C4-2B (cell line): ENCODE measurements around the gene TTC39A.

ENCODE experiments used
- ZFX ChIP-seq: fragments of 450-650 bp; IDR thresholded peaks from 2 replicates; pipeline ENCODE4 v1.6.1; 2017
- TF ChIP-seq, protein P1 (sequence below): fragments of 450-650 bp; conservative IDR thresholded peaks from 2 replicates; pipeline ENCODE4 v1.5.1; 2017; ENCODE audit warnings: mild to moderate bottlenecking

DNA sequence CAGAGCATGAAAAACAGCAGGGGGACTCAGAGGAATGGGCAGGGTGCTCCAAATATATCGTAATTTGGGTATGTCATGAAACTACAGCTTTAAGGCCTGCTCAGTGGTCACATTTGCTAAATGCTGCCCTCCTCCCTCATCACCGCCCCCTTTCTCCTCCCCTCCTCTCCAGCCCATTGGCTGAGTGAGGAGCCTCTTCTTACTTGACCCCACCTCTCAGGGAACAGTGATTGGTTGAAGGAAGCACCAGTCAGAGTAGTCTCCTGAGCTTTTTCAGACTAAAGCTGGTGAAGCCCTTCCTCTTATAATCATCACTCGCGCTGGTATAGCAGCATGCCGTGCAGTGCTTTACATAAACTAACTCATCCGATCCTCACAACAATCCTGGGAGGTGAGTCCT is 10.0 kb upstream of the TTC39A start:
- TF ChIP-seq, protein P1, sequence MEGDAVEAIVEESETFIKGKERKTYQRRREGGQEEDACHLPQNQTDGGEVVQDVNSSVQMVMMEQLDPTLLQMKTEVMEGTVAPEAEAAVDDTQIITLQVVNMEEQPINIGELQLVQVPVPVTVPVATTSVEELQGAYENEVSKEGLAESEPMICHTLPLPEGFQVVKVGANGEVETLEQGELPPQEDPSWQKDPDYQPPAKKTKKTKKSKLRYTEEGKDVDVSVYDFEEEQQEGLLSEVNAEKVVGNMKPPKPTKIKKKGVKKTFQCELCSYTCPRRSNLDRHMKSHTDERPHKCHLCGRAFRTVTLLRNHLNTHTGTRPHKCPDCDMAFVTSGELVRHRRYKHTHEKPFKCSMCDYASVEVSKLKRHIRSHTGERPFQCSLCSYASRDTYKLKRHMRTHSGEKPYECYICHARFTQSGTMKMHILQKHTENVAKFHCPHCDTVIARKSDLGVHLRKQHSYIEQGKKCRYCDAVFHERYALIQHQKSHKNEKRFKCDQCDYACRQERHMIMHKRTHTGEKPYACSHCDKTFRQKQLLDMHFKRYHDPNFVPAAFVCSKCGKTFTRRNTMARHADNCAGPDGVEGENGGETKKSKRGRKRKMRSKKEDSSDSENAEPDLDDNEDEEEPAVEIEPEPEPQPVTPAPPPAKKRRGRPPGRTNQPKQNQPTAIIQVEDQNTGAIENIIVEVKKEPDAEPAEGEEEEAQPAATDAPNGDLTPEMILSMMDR: no peak
- no peak for TF ChIP-seq ZFX
